Measurements from ENCODE around the gene GGA1. TPM values are rescaled to one million over a fixed set of nuclear protein-coding genes. Genes with fewer than 3 reads are reported as not detected.

Gene GGA1
- total and polyA plus RNA-seq, 10 of the 15 experiments (the other 5 are each of a cell fraction or from before 2014, with no cell fraction given), result 1.4 to 79.4 (median 44.4) TPM

GRCh38 chr22:37632174-37633088, 23.8 kb downstream of the GGA1 start:
- H3K4me1 ChIP-seq (ENCODE audit: control insufficient read depth, insufficient read depth, low read length), result peaks cover 62% of the 10 kb centered on the region
- no peak overlapping the region for H3K4me3 ChIP-seq
- H2AFZ ChIP-seq (ENCODE audit: control insufficient read depth, low read depth, low read length), result peak overlapping the region; percentile 46
- peak overlapping the region; percentile 87 for H3K4me2 ChIP-seq (ENCODE audit: control insufficient read depth, insufficient read depth)
- no peaks in the 10 kb centered on the region for H3K9me3 ChIP-seq (replicated peaks; ENCODE audit: control insufficient read depth, insufficient read depth, low read length)
- POLR2A ChIA-PET, result interaction anchor here (0.6 to 8.2 kb wide), 6 partner anchors 11 to 212 kb away, joined by 3 to 67 read pairs (median 19); partner anchors contain the start of genes ANKRD54, GGA1, LGALS1 and PDXP
- intact Hi-C loops (cut with micrococcal nuclease; ENCODE audit: unreplicated experiment) (loop anchor here (2.0 kb wide), 1 partner anchor 44 kb away; no protein-coding TSS in a partner anchor), in situ Hi-C loops (cut with MboI) (no loop called here)
- DNase-seq (ENCODE audit: low read depth, low spot score), result no peak
- H3K27ac ChIP-seq (ENCODE audit: control insufficient read depth, insufficient read depth), result peak overlapping the region; percentile 92
- H4K20me1 ChIP-seq (ENCODE audit: control insufficient read depth, insufficient read depth), result no peaks in the 10 kb centered on the region
- CTCF ChIA-PET, result interaction anchor here (1.0 to 15.9 kb wide), 10 partner anchors 8 to 46 kb away, joined by 3 to 396 read pairs (median 10); partner anchors contain the start of genes GGA1, LGALS1, NOL12 and PDXP
- peak; percentile 2; the same call in 1 of the 3 replicates for ATAC-seq
- no peaks in the 10 kb centered on the region for H3K27me3 ChIP-seq (replicated peaks in 1 of 2; ENCODE audit: control insufficient read depth in 2 of 2, insufficient read depth in 2 of 2, low read length in 1 of 2)
- peaks cover 3 to 7% of the 10 kb centered on the region in 2 experiments; a peak in 3 of 4 replicates for H3K36me3 ChIP-seq (ENCODE audit: control insufficient read depth in 2 of 2, insufficient read depth in 2 of 2, low read length in 1 of 2)
- no TSS peak for BruUV-seq (replicated peaks)
- RAD21 ChIA-PET (ENCODE audit: unreplicated experiment), result interaction anchor here (0.5 to 4.0 kb wide), 10 partner anchors 8 to 1524 kb away, joined by 3 to 47 read pairs (median 8); partner anchors contain the start of genes GGA1, LGALS1 and PDXP
- SMC1A ChIA-PET (ENCODE audit: uncharacterized antibody, unreplicated experiment), result interaction anchor here (1.0 to 5.9 kb wide), 9 partner anchors 6 to 65 kb away, joined by 3 to 33 read pairs (median 15); partner anchors contain the start of genes GGA1, LGALS1, NOL12 and PDXP
- TF ChIP-seq JUND (IDR thresholded peaks at IDR 0.05; ENCODE audit: low read depth, low read length) (no peak), SMC3 (IDR thresholded peaks at IDR 0.05; ENCODE audit: borderline replicate concordance, low read length) (0 out of 2 replicates have a peak, but pooled peaks have one; percentile 3), ZNF384 (IDR thresholded peaks at IDR 0.05; ENCODE audit: borderline replicate concordance, low read depth, low read length) (no peak), CBX3 (IDR thresholded peaks at IDR 0.05; ENCODE audit: borderline replicate concordance, low read depth) (no peak), MLLT1 (IDR thresholded peaks at IDR 0.05) (no peak), KLF5 (IDR thresholded peaks at IDR 0.05; ENCODE audit: partially characterized antibody) (no peak), USF2 (IDR thresholded peaks at IDR 0.05; ENCODE audit: borderline replicate concordance, low read depth, low read length) (no peak), HDGF (IDR thresholded peaks at IDR 0.05) (0 out of 2 replicates have a peak, but pooled peaks have one; percentile 53)
- no peak for FAIRE-seq
- H3K79me2 ChIP-seq (ENCODE audit: control insufficient read depth, insufficient read depth, low read length), result no peaks in the 10 kb centered on the region
- peak overlapping the region; percentile 78 for H3K9ac ChIP-seq (ENCODE audit: control insufficient read depth, insufficient read depth, low read length)
- WGBS (ENCODE audit: insufficient coverage, insufficient replicate concordance, low lambda C conversion rate, missing lambda C conversion rate), result 63% methylated on average over 14 of the region's 14 CpGs

Data from GM12878 (cell line).